ENCODE measurements around the gene CORO6. TPM values are rescaled to one million over a fixed set of nuclear protein-coding genes. Genes with fewer than 3 reads are reported as not detected.

The CORO6 gene
- total and polyA plus RNA-seq, 2 of the 13 experiments (the other 11 are each of a cell fraction or from before 2014, with no cell fraction given) = 0.42 to 0.82 TPM

- TF ChIP-seq, protein P1, sequence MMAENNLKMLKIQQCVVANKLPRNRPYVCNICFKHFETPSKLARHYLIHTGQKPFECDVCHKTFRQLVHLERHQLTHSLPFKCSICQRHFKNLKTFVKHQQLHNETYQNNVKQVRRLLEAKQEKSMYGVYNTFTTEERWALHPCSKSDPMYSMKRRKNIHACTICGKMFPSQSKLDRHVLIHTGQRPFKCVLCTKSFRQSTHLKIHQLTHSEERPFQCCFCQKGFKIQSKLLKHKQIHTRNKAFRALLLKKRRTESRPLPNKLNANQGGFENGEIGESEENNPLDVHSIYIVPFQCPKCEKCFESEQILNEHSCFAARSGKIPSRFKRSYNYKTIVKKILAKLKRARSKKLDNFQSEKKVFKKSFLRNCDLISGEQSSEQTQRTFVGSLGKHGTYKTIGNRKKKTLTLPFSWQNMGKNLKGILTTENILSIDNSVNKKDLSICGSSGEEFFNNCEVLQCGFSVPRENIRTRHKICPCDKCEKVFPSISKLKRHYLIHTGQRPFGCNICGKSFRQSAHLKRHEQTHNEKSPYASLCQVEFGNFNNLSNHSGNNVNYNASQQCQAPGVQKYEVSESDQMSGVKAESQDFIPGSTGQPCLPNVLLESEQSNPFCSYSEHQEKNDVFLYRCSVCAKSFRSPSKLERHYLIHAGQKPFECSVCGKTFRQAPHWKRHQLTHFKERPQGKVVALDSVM (CRISPR knock-in tag; IDR thresholded peaks at IDR 0.05) = peak; percentile 67; the same call in 1 of the 2 replicates
- TF ChIP-seq MAF1 (CRISPR knock-in tag; IDR thresholded peaks at IDR 0.05; ENCODE audit: borderline replicate concordance) (no peak), ZC3H13 (CRISPR knock-in tag; IDR thresholded peaks at IDR 0.05) (no peak), ZNF598 (CRISPR knock-in tag; IDR thresholded peaks at IDR 0.05; ENCODE audit: borderline replicate concordance) (no peak), ZNF569 (CRISPR knock-in tag; IDR thresholded peaks at IDR 0.05; ENCODE audit: borderline replicate concordance) (no peak), ZBTB7A (CRISPR knock-in tag; IDR thresholded peaks at IDR 0.05) (no peak), ZNF317 (CRISPR knock-in tag; IDR thresholded peaks at IDR 0.05) (no peak), ZBTB38 (CRISPR knock-in tag; IDR thresholded peaks at IDR 0.05) (peak; percentile 79), MZF1 (CRISPR knock-in tag; IDR thresholded peaks at IDR 0.05; ENCODE audit: borderline replicate concordance) (no peak), ZNF557 (CRISPR knock-in tag; IDR thresholded peaks at IDR 0.05) (no peak), DDIT3 (CRISPR knock-in tag; IDR thresholded peaks at IDR 0.05) (no peak), ZNF253 (CRISPR knock-in tag; IDR thresholded peaks at IDR 0.05; ENCODE audit: borderline replicate concordance) (no peak), TOE1 (CRISPR knock-in tag; IDR thresholded peaks at IDR 0.05) (no peak), GATAD1 (CRISPR knock-in tag; IDR thresholded peaks at IDR 0.05) (peak; percentile 52; the same call in 1 of the 2 replicates), TFE3 (CRISPR knock-in tag; IDR thresholded peaks at IDR 0.05) (no peak), ARNT (IDR thresholded peaks at IDR 0.05) (no peak), GPBP1L1 (CRISPR knock-in tag; IDR thresholded peaks at IDR 0.05) (no peak), DNMT1 (CRISPR knock-in tag; IDR thresholded peaks at IDR 0.05) (peak; percentile 91; the same call in 1 of the 2 replicates), NCOA5 (CRISPR knock-in tag; IDR thresholded peaks at IDR 0.05) (no peak), ZNF776 (CRISPR knock-in tag; IDR thresholded peaks at IDR 0.05) (no peak), RAD21 (CRISPR knock-in tag; IDR thresholded peaks at IDR 0.05) (peak; percentile 61), FOXA1 (IDR thresholded peaks at IDR 0.05) (no peak), FOXA1 (CRISPR knock-in tag; IDR thresholded peaks at IDR 0.05) (no peak), YEATS2 (CRISPR knock-in tag; IDR thresholded peaks at IDR 0.05; ENCODE audit: borderline replicate concordance) (peak; percentile 64; the same call in 1 of the 2 replicates), POLR2A (IDR thresholded peaks at IDR 0.05; ENCODE audit: insufficient read depth in 1 of 2, low read depth in 2 of 2, low read length in 2 of 2) (0 out of 4 replicates have a peak, but pooled peaks of 1 of the 2 experiments have one; percentile 23), ZNF619 (CRISPR knock-in tag; IDR thresholded peaks at IDR 0.05) (no peak)
- TF ChIP-seq, protein P2, sequence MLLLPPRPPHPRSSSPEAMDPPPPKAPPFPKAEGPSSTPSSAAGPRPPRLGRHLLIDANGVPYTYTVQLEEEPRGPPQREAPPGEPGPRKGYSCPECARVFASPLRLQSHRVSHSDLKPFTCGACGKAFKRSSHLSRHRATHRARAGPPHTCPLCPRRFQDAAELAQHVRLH (CRISPR knock-in tag; IDR thresholded peaks at IDR 0.05; ENCODE audit: borderline replicate concordance, low read depth) = peak; percentile 46; the same call in 1 of the 2 replicates
Observed at GRCh38 chr17:29574732-29575510, 47.8 kb downstream of the CORO6 start (continued).
